Mesodermal cell (in vitro differentiated cells): ENCODE measurements around the gene TRIM75. TPM values are rescaled to one million over a fixed set of nuclear protein-coding genes. Genes with fewer than 3 reads are reported as not detected.
"Not testable (repeated sequence)": the region's sequence is repeated elsewhere in the genome, so short reads cannot be mapped to it uniquely, and the experiment has no call there.

Source experiments
- H3K27ac ChIP-seq: 2 replicates; pipeline ENCODE4 v1.7.0; 2013; ENCODE audit warnings: mild to moderate bottlenecking, low read depth, low read length, moderate library complexity; ENCODE audit not compliant: severe bottlenecking
- H3K36me3 ChIP-seq: 2 replicates; pipeline ENCODE4 v1.7.1; 2013; ENCODE audit warnings: mild to moderate bottlenecking, low read length, moderate library complexity; ENCODE audit not compliant: control insufficient read depth, insufficient read depth
- H3K4me1 ChIP-seq: one replicate; pipeline ENCODE4 v1.7.1; 2013; ENCODE audit warnings: mild to moderate bottlenecking, low read length; ENCODE audit not compliant: insufficient read depth, control insufficient read depth, poor library complexity, severe bottlenecking
- H3K4me3 ChIP-seq: 2 replicates; pipeline ENCODE4 v1.7.0; 2013; ENCODE audit warnings: low read length, control low read depth, mild to moderate bottlenecking; ENCODE audit not compliant: insufficient read depth, poor library complexity, severe bottlenecking; ENCODE audit errors: extremely low read depth
- H3K9me3 ChIP-seq: 2 replicates; pipeline ENCODE4 v1.7.1; 2013; ENCODE audit warnings: mild to moderate bottlenecking, low read length, moderate library complexity; ENCODE audit not compliant: control insufficient read depth
- WGBS, 2 experiments: methylation state at CpG; one replicate each; pipeline ENCODE4 v1.1.5; 2013; ENCODE audit warnings: missing lambda C conversion rate in 2 of 2; ENCODE audit not compliant: insufficient coverage in 2 of 2; 5-methylcytosine and 5-hydroxymethylcytosine counted together
- polyA plus RNA-seq, 2 experiments: library from polyadenylated mRNA; stranded (reverse); fragments of 50-300 nt; gene quantifications; one replicate each; pipeline ENCODE4 v1.2.3, GENCODE V29; 2013

Gene TRIM75
- polyA plus RNA-seq (2013, experiment 1 of 2): not detected
- polyA plus RNA-seq (2013, experiment 2 of 2): not detected

DNA sequence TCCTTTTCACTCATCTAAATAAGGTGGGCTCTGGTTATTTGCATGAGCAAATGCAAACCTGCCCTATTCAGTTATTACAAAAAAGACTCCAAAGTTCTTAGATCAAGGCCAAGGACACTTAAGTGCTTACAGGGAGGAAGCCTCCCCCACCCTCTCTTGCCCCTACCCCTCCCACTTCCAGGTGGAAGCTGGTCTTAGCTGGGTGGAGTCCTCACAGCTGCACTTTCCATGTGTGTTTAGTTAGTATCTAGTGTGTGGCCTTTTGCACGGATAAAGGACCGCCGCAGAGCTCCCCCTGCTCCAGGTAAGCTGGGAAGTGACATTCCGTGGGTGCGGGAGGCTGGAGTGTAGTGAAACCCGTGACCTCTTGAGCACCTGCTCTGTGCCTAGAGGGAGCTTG, at the start of gene TRIM75:
TSS of gene TRIM75 (plus strand) at position 222 of the 400 bp plus-strand sequence. CDS start 5,282 bp downstream, outside the sequence.
- H3K27ac ChIP-seq: no peak within 1 kb of the TSS
- no peaks in the 10 kb centered on the region for H3K36me3 ChIP-seq
- H3K9me3 ChIP-seq: no peaks in the 10 kb centered on the region
- no peak within 1 kb of the TSS for H3K4me3 ChIP-seq
- H3K4me1 ChIP-seq: no peaks in the 10 kb centered on the region
- 92% methylated on average over 5 of the region's 6 CpGs; no CpG with 5 or more reads in 1 of the 2 experiments for WGBS, 2 experiments

DNA sequence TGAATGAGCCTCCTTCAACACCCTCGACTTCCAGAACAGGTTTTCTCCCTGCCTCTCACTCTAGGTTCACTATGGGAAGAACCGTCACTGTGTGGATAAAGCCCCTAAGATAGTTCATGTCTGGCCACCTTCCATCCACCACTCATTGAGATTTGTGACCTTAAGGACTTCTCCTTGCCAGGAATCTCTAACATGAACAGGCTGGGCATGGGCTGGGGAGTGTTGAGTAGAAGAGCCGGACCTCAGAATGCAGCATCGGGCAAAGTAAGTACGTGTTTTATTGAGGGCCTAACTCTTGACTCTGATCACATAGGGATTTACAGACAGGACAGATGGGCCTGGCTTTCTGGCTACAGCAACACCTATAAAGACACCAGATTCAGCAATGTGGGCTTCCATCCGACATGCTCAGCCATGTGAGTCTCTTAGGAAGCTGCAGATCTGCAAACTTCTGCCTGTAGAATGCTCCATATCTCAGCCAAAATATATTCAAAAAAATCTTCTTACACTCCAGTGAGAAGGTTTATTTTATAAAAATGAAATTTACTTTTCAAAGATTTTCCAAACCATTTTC, 48.2 kb upstream of the TRIM75 start:
- H3K4me1 ChIP-seq: no peaks in the 10 kb centered on the region
- WGBS, 2 experiments: 92 to 99% methylated on average over 5 to 6 of the region's 6 CpGs
- H3K4me3 ChIP-seq: no peak overlapping the region
- H3K9me3 ChIP-seq: no peaks in the 10 kb centered on the region
- no peak overlapping the region for H3K27ac ChIP-seq
- no peaks in the 10 kb centered on the region for H3K36me3 ChIP-seq

DNA sequence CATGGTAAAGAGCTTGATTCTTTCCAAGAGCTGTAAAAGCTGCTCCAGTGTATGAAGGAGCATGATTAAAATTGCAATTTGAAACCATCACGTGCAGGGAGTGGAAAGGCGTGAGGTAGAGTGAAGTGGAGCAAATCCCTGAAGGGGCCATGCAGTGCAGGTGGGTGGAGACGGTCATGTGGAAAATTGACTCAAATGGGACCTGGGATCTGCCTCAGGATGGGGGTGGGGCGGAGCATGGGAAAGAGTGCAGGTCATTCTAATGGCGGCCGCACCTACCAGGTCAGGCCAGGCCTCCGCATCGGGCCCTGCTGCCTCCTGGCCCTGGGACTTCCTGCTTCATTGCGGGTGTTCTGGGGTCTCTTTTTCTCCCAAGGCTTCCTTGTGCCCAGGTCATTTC, 47.2 kb upstream of the TRIM75 start:
- Histone ChIP-seq H3K4me3 (no peak overlapping the region), H3K27ac (no peak overlapping the region), H3K9me3 (no peaks in the 10 kb centered on the region), H3K36me3 (no peaks in the 10 kb centered on the region), H3K4me1 (no peaks in the 10 kb centered on the region)
- 89 to 91% methylated on average over 9 of the region's 9 CpGs for WGBS, 2 experiments

- no peaks in the 10 kb centered on the region for H3K9me3 ChIP-seq
- WGBS, 2 experiments: 83 to 96% methylated on average over 3 to 4 of the region's 5 CpGs
- no peaks in the 10 kb centered on the region for H3K4me1 ChIP-seq
Observed at GRCh38 chr4:165006886-165007285, 46.8 kb upstream of the TRIM75 start.

GRCh38 chr4:165009493-165010227, 44.0 kb upstream of the TRIM75 start:
- Histone ChIP-seq H3K4me3 (no peak overlapping the region), H3K27ac (no peak overlapping the region), H3K36me3 (no peaks in the 10 kb centered on the region), H3K4me1 (no peaks in the 10 kb centered on the region), H3K9me3 (no peaks in the 10 kb centered on the region)
- 87 to 95% methylated on average over 3 to 4 of the region's 5 CpGs for WGBS, 2 experiments

More at GRCh38 chr4:165006886-165007285, 46.8 kb upstream of the TRIM75 start:
- no peak overlapping the region for H3K27ac ChIP-seq
- no peaks in the 10 kb centered on the region for H3K36me3 ChIP-seq
- no peak overlapping the region for H3K4me3 ChIP-seq

- WGBS, 2 experiments: 68 to 95% methylated on average over 2 of the region's 2 CpGs
- Histone ChIP-seq H3K36me3 (no peaks in the 10 kb centered on the region), H3K4me3 (no peak overlapping the region), H3K4me1 (no peaks in the 10 kb centered on the region), H3K27ac (no peak overlapping the region), H3K9me3 (no peaks in the 10 kb centered on the region)
Observed at GRCh38 chr4:165010487-165010886, 43.2 kb upstream of the TRIM75 start.

GRCh38 chr4:165010991-165011390, 42.7 kb upstream of the TRIM75 start:
- 93 to 94% methylated on average over 6 to 7 of the region's 8 CpGs for WGBS, 2 experiments
- Histone ChIP-seq H3K4me3 (no peak overlapping the region), H3K36me3 (no peaks in the 10 kb centered on the region)

GRCh38 chr4:165011403-165011802, 42.3 kb upstream of the TRIM75 start:
- Histone ChIP-seq H3K27ac (no peak overlapping the region), H3K36me3 (no peaks in the 10 kb centered on the region)

More at GRCh38 chr4:165010991-165011390, 42.7 kb upstream of the TRIM75 start:
- H3K4me1 ChIP-seq: no peaks in the 10 kb centered on the region
- no peak overlapping the region for H3K27ac ChIP-seq
- H3K9me3 ChIP-seq: no peaks in the 10 kb centered on the region

GRCh38 chr4:165013691-165014090, 40.0 kb upstream of the TRIM75 start:
- Histone ChIP-seq H3K9me3 (no peaks in the 10 kb centered on the region), H3K4me3 (no peak overlapping the region), H3K4me1 (no peaks in the 10 kb centered on the region), H3K36me3 (no peaks in the 10 kb centered on the region), H3K27ac (no peak overlapping the region)

More at GRCh38 chr4:165011403-165011802, 42.3 kb upstream of the TRIM75 start:
- Histone ChIP-seq H3K4me3 (no peak overlapping the region), H3K9me3 (no peaks in the 10 kb centered on the region), H3K4me1 (no peaks in the 10 kb centered on the region)
- WGBS, 2 experiments: 94% methylated on average over 3 to 4 of the region's 5 CpGs

GRCh38 chr4:165016971-165017370, 36.7 kb upstream of the TRIM75 start:
- H3K27ac ChIP-seq: no peak overlapping the region

DNA sequence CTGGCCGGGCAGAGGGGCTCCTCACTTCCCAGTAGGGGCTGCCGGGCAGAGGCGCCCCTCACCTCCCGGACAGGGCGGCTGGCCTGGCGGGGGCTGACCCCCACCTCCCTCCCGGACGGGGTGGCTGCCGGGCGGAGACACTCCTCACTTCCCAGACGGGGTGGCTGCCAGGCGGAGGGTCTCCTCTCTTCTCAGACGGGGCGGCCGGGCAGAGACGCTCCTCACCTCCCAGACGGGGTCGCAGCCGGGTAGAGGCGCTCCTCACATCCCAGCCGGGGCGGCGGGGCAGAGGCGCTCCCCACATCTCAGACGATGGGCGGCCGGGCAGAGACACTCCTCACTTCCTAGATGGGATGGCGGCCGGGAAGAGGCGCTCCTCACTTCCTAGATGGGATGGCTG, 33.7 kb upstream of the TRIM75 start:
- WGBS, 2 experiments: 88 to 93% methylated on average over 5 to 15 of the region's 30 CpGs
- not testable (repeated sequence) for H3K36me3 ChIP-seq, H3K9me3 ChIP-seq, H3K4me1 ChIP-seq, H3K27ac ChIP-seq, H3K4me3 ChIP-seq

More at GRCh38 chr4:165016971-165017370, 36.7 kb upstream of the TRIM75 start:
- WGBS, 2 experiments: 70 to 86% methylated on average over 4 to 5 of the region's 5 CpGs
- no peaks in the 10 kb centered on the region for H3K36me3 ChIP-seq
- H3K4me1 ChIP-seq: no peaks in the 10 kb centered on the region
- H3K4me3 ChIP-seq: no peak overlapping the region
- no peaks in the 10 kb centered on the region for H3K9me3 ChIP-seq
